Activated CD4-positive, alpha-beta T cell treated with anti-CD3 and anti-CD28 coated beads, Interleukin-2, amount 10 ng/mL, durations not matched to agents 7 days and 5 days (primary cell): ENCODE data around the gene DHDDS. TPM values are rescaled to one million over a fixed set of nuclear protein-coding genes. Genes with fewer than 3 reads are reported as not detected.

Source experiments
- CTCF ChIA-PET: fragments of 350-600 bp; sonication (Branson Sonifier 250); formaldehyde crosslinking; loops from one replicate; lab custom pipeline; 2021; ENCODE audit warnings: antibody characterized with exemption; lab: Charles Lee
- POLR2A ChIA-PET: fragments of 350-600 bp; sonication (Branson Sonifier 250); formaldehyde crosslinking; loops from one replicate; lab custom pipeline; 2021; ENCODE audit warnings: antibody characterized with exemption; lab: Charles Lee
- DNase-seq: peaks from one replicate; pipeline ENCODE4 v3.0.0-alpha.2; 2020
- H3K27ac Mint-ChIP-seq: one replicate; pipeline ENCODE4 v1.8.0; 2021; ENCODE audit warnings: mild to moderate bottlenecking, moderate library complexity, mixed read lengths
- H3K27me3 Mint-ChIP-seq: one replicate; pipeline ENCODE4 v1.8.0; 2021; ENCODE audit warnings: mixed read lengths
- H3K36me3 Mint-ChIP-seq: one replicate; pipeline ENCODE4 v1.8.0; 2021; ENCODE audit warnings: low read depth, mixed read lengths
- H3K4me1 Mint-ChIP-seq: one replicate; pipeline ENCODE4 v1.8.0; 2021; ENCODE audit warnings: mixed read lengths
- H3K4me3 Mint-ChIP-seq: one replicate; pipeline ENCODE4 v1.8.0; 2021; ENCODE audit warnings: mild to moderate bottlenecking, moderate library complexity, mixed read lengths
- H3K9me3 Mint-ChIP-seq: one replicate; pipeline ENCODE4 v1.8.0; 2021; ENCODE audit warnings: mixed read lengths
- total RNA-seq, 2 experiments: library from RNA; stranded (reverse); gene quantifications; one replicate each; pipeline ENCODE4 v1.2.3, GENCODE V29; 2021

DHDDS gene
- total RNA-seq, 2 experiments from 2014 or later = 49.1 to 55.3 TPM

DNA sequence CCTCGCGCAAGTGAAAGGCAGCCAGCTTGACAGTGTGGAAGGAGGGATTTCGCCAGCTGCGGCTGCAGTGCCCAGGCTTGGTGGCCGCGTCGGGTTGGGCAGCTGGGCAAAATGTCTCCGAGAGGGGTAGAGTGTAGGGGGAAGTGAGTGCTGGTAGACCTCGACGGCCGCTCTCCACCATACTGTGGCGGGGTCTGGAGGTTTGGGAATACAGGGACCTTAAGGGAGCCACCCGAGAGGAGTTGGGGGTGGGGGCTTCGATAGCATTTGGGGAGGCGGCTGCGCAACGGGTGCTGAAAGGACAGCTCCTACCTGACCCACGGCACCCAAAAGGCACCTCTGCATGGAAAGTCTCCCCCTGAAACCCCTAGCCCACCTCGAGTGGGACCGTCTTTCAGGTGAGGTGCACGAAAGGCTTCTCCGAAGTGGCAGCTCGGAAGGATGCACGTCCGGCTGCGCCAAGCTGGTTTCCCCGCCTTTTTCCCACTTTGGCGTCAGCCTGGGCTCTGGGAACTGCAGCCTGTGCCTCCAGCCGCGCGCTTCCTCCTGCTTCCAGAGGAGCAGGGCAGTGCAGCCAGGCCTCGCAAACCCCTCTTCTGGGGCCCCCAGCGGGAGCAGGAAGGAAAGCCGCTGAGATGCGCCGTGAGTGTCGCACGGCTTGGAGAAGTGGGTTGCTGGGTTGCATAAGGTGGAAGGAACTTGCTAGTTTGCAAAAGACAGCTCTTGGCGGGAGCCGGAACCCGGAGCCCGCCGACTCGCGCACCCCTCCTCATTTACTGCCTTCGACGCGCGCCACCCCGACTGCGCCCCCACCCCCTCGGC lies 39.6 kb downstream of the DHDDS start:
- DNase-seq = peak; percentile 58
- Mint-ChIP-seq H3K4me3 (peak overlapping the region; percentile 96), H3K27ac (peak overlapping the region; percentile 99), H3K27me3 (no peaks in the 10 kb centered on the region), H3K9me3 (no peaks in the 10 kb centered on the region), H3K36me3 (peaks cover 57% of the 10 kb centered on the region), H3K4me1 (peaks cover 49% of the 10 kb centered on the region)
- ChIA-PET POLR2A (interaction anchor here (0.6 to 1.1 kb wide), 2 partner anchors 40 to 315 kb away, joined by 3 to 5 read pairs; partner anchors contain the start of gene DHDDS), CTCF (interaction anchor here (0.9 to 1.7 kb wide), 5 partner anchors 11 to 54 kb away, joined by 3 to 9 read pairs (median 4); partner anchors contain the start of gene DHDDS)

DNA sequence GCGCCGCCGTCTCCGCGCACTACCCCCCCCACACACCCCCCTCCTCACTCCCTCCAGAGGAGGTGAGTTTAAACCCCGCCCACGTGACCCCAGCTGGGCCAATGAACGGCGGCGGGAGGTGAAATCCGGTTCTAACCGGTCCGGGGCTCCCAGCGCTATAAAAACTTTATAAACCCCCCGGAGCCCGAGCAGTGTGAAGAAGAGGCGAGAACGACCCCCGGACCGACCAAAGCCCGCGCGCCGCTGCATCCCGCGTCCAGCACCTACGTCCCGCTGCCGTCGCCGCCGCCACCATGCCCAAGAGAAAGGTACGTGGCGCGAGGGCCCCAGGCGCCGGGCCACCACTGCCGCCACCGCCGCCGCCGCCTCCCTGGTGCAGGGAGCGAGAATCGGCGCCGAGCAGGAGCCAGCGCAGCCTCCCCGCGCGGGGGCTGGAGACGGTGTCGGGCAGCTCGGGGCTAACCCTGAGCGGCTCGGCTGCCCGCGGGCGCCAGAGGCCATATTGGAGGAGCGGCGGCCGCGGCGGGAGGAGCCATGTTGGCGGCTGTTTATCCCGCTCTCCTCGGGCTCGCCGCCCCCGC lies 40.3 kb downstream of the DHDDS start, which contains the start of gene HMGN2:
HMGN2 (plus strand) TSS at position 121 of the 581 bp plus-strand sequence; CDS start at position 294, 173 bp downstream.
- ChIA-PET POLR2A (interaction anchor here (1.1 kb wide), 1 partner anchor 40 kb away, joined by 5 read pairs; the partner anchor contains the start of gene DHDDS), CTCF (interaction anchor here (1.0 to 1.7 kb wide), 4 partner anchors 28 to 114 kb away, joined by 3 to 9 read pairs (median 5); partner anchors contain the start of gene DHDDS)
- H3K27me3 Mint-ChIP-seq = no peaks in the 10 kb centered on the region
- peaks cover 59% of the 10 kb centered on the region for H3K36me3 Mint-ChIP-seq
- H3K9me3 Mint-ChIP-seq = no peaks in the 10 kb centered on the region
- H3K4me1 Mint-ChIP-seq = peaks cover 54% of the 10 kb centered on the region
- H3K27ac Mint-ChIP-seq = peak within 1 kb of the TSS; percentile 99
- DNase-seq = peak; percentile 95
- peak within 1 kb of the TSS; percentile 96 for H3K4me3 Mint-ChIP-seq

DNA sequence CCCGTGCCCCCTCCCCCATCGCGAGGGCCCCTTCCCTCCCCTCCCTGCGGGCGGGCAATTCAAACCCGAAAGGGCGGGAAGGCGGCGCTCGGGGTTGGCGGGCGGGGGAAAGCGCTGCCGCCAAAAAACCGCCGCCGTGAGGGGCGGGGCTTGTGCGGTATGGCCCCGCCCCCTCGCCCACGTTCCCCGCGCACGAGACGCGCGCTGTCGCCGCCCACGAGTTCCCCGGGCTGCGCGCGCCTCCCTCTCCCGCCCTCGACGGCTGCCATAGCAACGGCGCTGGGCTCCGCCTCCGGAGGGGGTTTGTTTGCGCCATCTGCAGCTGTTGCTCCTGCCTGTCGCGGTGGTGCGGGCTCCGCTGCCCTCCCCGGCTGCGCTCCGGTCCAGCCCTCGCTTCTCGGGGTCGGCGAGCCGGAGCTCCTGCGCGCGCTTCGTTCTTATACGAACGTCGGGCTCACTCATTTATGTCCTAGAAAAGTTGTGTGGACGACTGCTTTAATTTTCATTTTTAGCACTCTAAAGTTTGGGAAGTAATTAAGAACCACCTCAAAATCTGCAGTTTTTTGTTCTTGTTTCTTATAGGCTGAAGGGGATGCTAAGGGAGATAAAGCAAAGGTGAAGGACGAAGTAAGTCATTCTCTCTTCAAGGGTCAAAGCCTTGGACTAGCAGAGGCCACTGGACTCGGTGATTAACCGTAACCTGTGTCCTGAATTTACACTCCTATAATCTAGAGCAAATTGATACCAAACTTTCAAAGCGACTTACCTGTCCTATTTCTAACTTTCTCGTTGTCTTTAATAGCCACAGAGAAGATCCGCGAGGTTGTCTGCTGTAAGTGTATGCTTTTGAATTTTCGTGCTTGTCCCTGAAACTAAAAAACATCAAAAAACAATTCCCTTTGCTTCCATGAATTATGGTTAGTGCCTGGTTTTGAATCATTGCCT lies 41.1 kb downstream of the DHDDS start:
- peaks cover 65% of the 10 kb centered on the region for H3K36me3 Mint-ChIP-seq
- no peaks in the 10 kb centered on the region for H3K9me3 Mint-ChIP-seq
- ChIA-PET CTCF (interaction anchor here (1.0 to 1.7 kb wide), 3 partner anchors 27 to 114 kb away, joined by 3 to 9 read pairs (median 7); no protein-coding TSS in a partner anchor), POLR2A (no interaction called here)
- H3K27me3 Mint-ChIP-seq = no peaks in the 10 kb centered on the region
- H3K27ac Mint-ChIP-seq = peak overlapping the region; percentile 78
- peak; percentile 96 for DNase-seq
- H3K4me3 Mint-ChIP-seq = peak overlapping the region; percentile 88
- peaks cover 56% of the 10 kb centered on the region for H3K4me1 Mint-ChIP-seq

DNA sequence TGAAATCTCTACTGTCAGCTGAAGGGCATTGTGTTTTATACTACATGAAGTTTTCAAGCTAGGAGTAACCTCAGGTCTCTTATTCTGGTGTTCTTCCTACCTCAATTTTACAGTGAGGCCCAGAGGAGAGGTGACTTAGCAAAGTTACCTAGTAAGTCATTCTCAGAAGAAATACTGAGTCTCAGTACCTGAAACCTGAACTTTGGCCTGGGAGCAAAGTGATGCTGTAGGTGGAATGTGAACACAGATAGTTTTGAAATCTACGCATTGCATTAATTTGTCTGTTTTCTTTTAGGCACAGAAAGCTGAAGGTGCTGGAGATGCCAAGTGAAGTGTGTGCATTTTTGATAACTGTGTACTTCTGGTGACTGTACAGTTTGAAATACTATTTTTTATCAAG lies 42.7 kb downstream of the DHDDS start:
- Mint-ChIP-seq H3K4me3 (peak overlapping the region; percentile 88), H3K27me3 (no peaks in the 10 kb centered on the region), H3K36me3 (peaks cover 61% of the 10 kb centered on the region), H3K4me1 (peaks cover 54% of the 10 kb centered on the region), H3K9me3 (no peaks in the 10 kb centered on the region), H3K27ac (peak overlapping the region; percentile 25)
- POLR2A ChIA-PET = no interaction called here
- DNase-seq = no peak
- CTCF ChIA-PET = interaction anchor here (1.4 kb wide), 1 partner anchor 15 kb away, joined by 4 read pairs; no protein-coding TSS in a partner anchor

DNA sequence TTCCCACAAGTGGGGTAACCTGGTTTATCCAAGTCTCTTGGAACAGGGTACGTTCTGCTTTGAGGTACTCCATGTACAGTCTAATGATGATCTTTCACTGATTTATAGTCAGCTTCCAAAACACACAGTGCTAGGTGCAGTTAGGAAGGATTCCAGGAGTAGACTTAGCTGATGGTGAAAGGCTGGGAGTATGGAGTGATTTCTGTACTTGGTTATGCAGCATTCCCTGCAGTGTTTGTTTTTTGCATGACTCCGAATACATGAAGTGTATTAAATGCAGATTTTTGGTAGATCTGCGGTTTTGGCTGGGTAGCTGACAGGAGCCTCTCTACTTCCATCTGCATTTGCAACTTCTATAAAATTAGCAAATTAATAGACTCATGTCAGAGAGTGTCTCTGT lies 43.9 kb downstream of the DHDDS start:
- ChIA-PET POLR2A (no interaction called here), CTCF (interaction anchor here (0.6 to 1.4 kb wide), 2 partner anchors 14 to 748 kb away, joined by 3 to 4 read pairs; no protein-coding TSS in a partner anchor)
- no peaks in the 10 kb centered on the region for H3K9me3 Mint-ChIP-seq
- DNase-seq = no peak
- peaks cover 42% of the 10 kb centered on the region for H3K4me1 Mint-ChIP-seq
- H3K27ac Mint-ChIP-seq = no peak overlapping the region
- H3K4me3 Mint-ChIP-seq = no peak overlapping the region
- peaks cover 58% of the 10 kb centered on the region for H3K36me3 Mint-ChIP-seq
- H3K27me3 Mint-ChIP-seq = no peaks in the 10 kb centered on the region

DNA sequence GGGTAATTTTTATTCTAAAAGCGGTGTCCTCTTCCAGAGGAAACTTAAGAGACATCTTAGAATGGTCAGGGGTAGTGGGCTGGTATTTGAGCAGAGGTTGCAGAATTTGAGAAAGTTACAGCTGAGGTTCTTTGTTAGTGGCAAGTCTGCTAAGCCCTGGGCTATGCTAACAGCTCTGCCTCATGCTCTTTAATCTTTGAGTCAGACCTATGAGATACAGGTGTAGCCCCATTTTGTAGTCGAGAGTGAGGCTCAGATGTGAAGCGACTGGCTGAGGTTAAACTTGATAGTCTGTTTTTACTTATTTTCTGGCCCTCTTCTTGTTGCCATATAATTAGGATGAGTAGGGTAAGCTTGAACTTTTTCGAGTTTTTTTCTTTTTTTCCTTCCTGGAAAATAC lies 44.8 kb downstream of the DHDDS start:
- Mint-ChIP-seq H3K27me3 (no peaks in the 10 kb centered on the region), H3K36me3 (peaks cover 56% of the 10 kb centered on the region), H3K4me3 (no peak overlapping the region), H3K27ac (peak overlapping the region; percentile 14), H3K4me1 (peaks cover 35% of the 10 kb centered on the region), H3K9me3 (no peaks in the 10 kb centered on the region)
- POLR2A ChIA-PET = no interaction called here
- CTCF ChIA-PET = interaction anchor here (1.2 kb wide), 1 partner anchor 23 kb away, joined by 3 read pairs; no protein-coding TSS in a partner anchor
- no peak for DNase-seq

DNA sequence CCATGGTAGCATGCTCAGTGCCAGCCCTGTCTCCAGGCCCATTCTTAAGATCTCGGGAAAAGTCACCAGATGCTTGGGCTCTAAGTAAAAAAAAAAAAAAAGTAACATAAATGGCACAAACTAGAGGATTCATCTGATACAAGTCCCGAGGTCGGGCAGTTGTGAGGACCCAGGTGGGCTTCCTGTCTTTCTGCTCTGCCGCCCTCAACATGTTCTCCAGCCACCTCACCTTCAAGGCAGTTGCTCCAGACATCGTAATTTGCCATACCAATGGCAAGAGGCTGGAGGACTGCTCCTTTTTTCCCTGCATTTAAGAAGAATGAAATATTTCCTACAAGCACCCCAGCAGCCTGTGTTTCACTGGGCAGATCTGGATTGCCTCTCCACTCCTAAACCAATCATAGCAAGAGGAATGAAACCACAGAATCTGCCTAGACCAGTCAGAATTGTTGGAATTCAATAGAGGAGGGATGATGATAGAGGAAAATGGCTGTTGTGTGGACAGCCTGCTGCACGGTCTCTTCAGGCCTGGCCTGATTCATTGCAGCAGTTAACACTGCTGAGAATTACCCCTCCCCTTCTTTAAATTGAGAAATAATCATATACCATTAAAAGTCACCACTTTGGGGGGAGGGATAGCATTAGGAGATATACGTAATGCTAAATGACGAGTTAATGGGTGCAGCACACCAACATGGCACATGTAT lies 45.5 kb downstream of the DHDDS start:
- DNase-seq = no peak
- POLR2A ChIA-PET = no interaction called here

DNA sequence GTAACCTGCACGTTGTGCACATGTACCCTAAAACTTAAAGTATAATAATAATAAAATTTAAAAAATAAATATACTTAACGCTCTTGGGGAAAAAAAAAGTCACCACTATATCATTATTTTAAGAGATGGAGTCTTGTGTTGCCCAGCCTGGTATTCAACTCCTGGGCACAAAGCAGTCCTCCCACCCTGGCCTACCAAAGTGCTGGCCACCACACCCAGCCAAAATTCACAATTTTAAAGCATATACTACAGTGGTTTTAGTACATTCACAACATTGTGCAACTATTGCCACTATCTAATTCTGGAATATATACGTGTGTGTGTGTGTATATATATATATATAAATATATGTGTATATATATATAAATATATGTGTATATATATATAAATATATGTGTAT lies 46.0 kb downstream of the DHDDS start:
- H3K9me3 Mint-ChIP-seq = no peaks in the 10 kb centered on the region
- peaks cover 54% of the 10 kb centered on the region for H3K36me3 Mint-ChIP-seq
- ChIA-PET CTCF (interaction anchor here (0.6 kb wide), 1 partner anchor 505 kb away, joined by 3 read pairs; no protein-coding TSS in a partner anchor), POLR2A (no interaction called here)
- H3K4me1 Mint-ChIP-seq = peaks cover 33% of the 10 kb centered on the region
- DNase-seq = no peak
- H3K4me3 Mint-ChIP-seq = no peak overlapping the region
- no peak overlapping the region for H3K27ac Mint-ChIP-seq
- no peaks in the 10 kb centered on the region for H3K27me3 Mint-ChIP-seq

More for the DNA sequence above, 45.5 kb downstream of the DHDDS start:
- Mint-ChIP-seq H3K27ac (no peak overlapping the region), H3K4me3 (no peak overlapping the region), H3K9me3 (no peaks in the 10 kb centered on the region), H3K36me3 (peaks cover 56% of the 10 kb centered on the region), H3K27me3 (no peaks in the 10 kb centered on the region), H3K4me1 (peaks cover 35% of the 10 kb centered on the region)
- CTCF ChIA-PET = interaction anchor here (1.2 kb wide), 1 partner anchor 23 kb away, joined by 3 read pairs; no protein-coding TSS in a partner anchor

DNA sequence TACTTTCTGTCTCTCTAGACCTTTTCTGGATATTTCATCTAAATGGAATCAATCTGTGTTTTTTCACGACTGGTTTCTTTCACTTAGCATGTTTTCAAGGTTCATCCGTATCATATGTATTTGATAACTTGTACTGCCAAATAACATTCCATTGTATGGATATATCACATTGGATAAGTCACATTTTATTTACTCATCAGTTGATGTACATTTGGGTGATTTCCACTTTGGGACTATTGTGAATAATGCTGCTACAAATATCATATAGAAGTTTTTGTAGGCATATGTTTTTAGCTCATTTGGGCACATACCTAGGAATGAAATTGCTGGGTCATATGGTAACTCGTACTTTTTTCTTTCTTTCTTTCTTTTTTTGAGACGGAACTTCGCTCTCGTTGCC lies 46.9 kb downstream of the DHDDS start:
- no peak overlapping the region for H3K4me3 Mint-ChIP-seq
- H3K9me3 Mint-ChIP-seq = no peaks in the 10 kb centered on the region
- H3K27me3 Mint-ChIP-seq = no peaks in the 10 kb centered on the region
- peaks cover 26% of the 10 kb centered on the region for H3K4me1 Mint-ChIP-seq
- CTCF ChIA-PET = no interaction called here
- DNase-seq = no peak
- H3K36me3 Mint-ChIP-seq = peaks cover 46% of the 10 kb centered on the region
- POLR2A ChIA-PET = no interaction called here
- H3K27ac Mint-ChIP-seq = no peak overlapping the region

DNA sequence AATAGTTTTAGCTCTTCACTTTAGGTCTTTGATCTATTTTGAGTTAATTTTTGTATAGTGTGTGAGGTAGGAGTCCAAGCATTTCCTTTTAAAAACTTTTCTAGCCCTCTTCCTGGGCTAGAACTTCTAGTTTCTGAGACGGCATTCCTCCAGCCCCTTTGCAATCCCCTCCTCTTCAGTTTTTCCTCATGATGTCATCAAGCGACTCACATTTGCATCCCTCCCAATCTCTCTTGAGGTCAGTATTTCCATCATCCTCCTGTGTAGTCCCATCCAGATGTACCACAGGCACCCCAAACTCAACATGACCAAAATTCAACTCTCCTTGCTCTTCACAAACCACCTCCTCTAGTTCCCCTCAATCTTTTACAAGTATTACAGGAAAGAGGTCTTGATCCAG lies 50.8 kb downstream of the DHDDS start:
- Mint-ChIP-seq H3K27ac (no peak overlapping the region), H3K27me3 (no peaks in the 10 kb centered on the region), H3K36me3 (peaks cover 14% of the 10 kb centered on the region), H3K4me3 (no peak overlapping the region), H3K4me1 (no peaks in the 10 kb centered on the region), H3K9me3 (no peaks in the 10 kb centered on the region)
- ChIA-PET POLR2A (no interaction called here), CTCF (no interaction called here)
- DNase-seq = no peak

DNA sequence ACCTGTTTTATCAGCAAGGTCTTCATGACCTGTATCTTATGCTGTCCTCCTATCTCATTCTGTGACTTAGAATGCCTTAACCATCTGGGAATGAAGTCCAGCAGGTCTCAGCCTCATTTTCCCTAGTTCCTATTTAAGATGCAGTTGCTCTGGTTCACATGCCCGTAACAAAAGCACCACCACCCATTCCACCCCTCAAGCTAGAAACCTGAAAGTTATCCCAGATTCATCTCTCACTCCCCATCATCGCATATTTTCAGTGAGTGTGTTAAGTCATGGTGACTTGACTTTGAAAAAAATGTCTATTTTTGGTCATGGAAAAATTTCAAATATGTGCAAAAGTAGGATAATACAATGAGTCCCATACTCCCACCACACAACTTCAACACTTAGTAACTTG lies 51.9 kb downstream of the DHDDS start:
- Mint-ChIP-seq H3K27me3 (no peaks in the 10 kb centered on the region), H3K4me3 (no peak overlapping the region), H3K27ac (no peak overlapping the region), H3K36me3 (peaks cover 8% of the 10 kb centered on the region), H3K4me1 (no peaks in the 10 kb centered on the region), H3K9me3 (no peaks in the 10 kb centered on the region)
- ChIA-PET CTCF (interaction anchor here (0.6 kb wide), 1 partner anchor 1583 kb away, joined by 3 read pairs; no protein-coding TSS in a partner anchor), POLR2A (interaction anchor here (0.6 kb wide), 1 partner anchor 31 kb away, joined by 3 read pairs; no protein-coding TSS in a partner anchor)
- DNase-seq = no peak
